B cell (primary cell): ENCODE measurements around the gene LRRC15. TPM values are rescaled to one million over a fixed set of nuclear protein-coding genes. Genes with fewer than 3 reads are reported as not detected.

Source experiments
- ATAC-seq: fragments of 200-7000 bp; cut with Tn5 transposase; one replicate; pipeline ENCODE4 v1.10.0; 2021; ENCODE audit warnings: low read depth, mild to moderate bottlenecking, moderate number of reproducible peaks, moderate library complexity
- CTCF ChIA-PET: fragments of 350-600 bp; sonication (Branson Sonifier 250); formaldehyde crosslinking; loops from one replicate; lab custom pipeline; 2021; ENCODE audit warnings: antibody characterized with exemption, inconsistent platforms; lab: Charles Lee
- POLR2A ChIA-PET: fragments of 350-600 bp; sonication (Branson Sonifier 250); formaldehyde crosslinking; loops from one replicate; lab custom pipeline; 2021; ENCODE audit warnings: antibody characterized with exemption; lab: Charles Lee
- DNase-seq: peaks from one replicate; pipeline ENCODE4 v3.0.0; 2013
- H2AFZ ChIP-seq: 2 replicates; pipeline ENCODE4 v1.6.1; 2012; ENCODE audit warnings: mild to moderate bottlenecking, low read depth, low read length; ENCODE audit not compliant: insufficient read depth, poor library complexity, severe bottlenecking
- H3K27ac ChIP-seq, 2 donors: 1 replicate in 1 of 2; 2 replicates in 1 of 2; pipeline ENCODE4 v1.5.1; 2012 to 2013; ENCODE audit warnings: low read length in 2 of 2, mild to moderate bottlenecking in 2 of 2, moderate library complexity in 1 of 2
- H3K27me3 ChIP-seq, 4 experiments: fragments of 200-600 bp in 1 of 4; sonication (generic) in 1 of 4; replicated peaks in 1 of 4; 1 replicate in 2 of 4; 2 replicates in 2 of 4; pipeline versions ENCODE4 v1.6.1 to v1.7.0; 2013 to 2016; ENCODE audit warnings: low read length in 3 of 4, mild to moderate bottlenecking in 2 of 4, mixed read lengths in 1 of 4, moderate library complexity in 1 of 4; ENCODE audit not compliant: insufficient read depth in 4 of 4, control insufficient read depth in 3 of 4; ENCODE audit errors: control extremely low read depth in 1 of 4
- H3K36me3 ChIP-seq, 2 experiments: replicated peaks in 1 of 2; 1 replicate in 1 of 2; 2 replicates in 1 of 2; pipeline versions ENCODE4 v1.6.1 to v1.7.1; 2013; ENCODE audit warnings: low read length in 1 of 2; ENCODE audit not compliant: insufficient read depth in 2 of 2, control insufficient read depth in 1 of 2; ENCODE audit errors: control extremely low read depth in 1 of 2, extremely low read depth in 1 of 2
- H3K4me1 ChIP-seq, 2 donors: fragments of 200-600 bp in 1 of 2; sonication (generic) in 1 of 2; 1 replicate in 1 of 2; 2 replicates in 1 of 2; pipeline versions ENCODE4 v1.5.1 to v1.6.1; 2013 to 2017; ENCODE audit warnings: low read length in 2 of 2; ENCODE audit not compliant: control insufficient read depth in 2 of 2, insufficient read depth in 2 of 2
- H3K4me2 ChIP-seq: replicated peaks from 2 replicates; pipeline ENCODE3; 2012; ENCODE audit warnings: mild to moderate bottlenecking, low read depth, low read length; ENCODE audit not compliant: poor library complexity, severe bottlenecking
- H3K4me3 ChIP-seq, 5 experiments: fragments of 200-600 bp in 1 of 5; sonication (generic) in 1 of 5; 1 replicate in 3 of 5; 2 replicates in 2 of 5; pipeline versions ENCODE4 v1.5.1 to v1.7.0; 2011 to 2016; ENCODE audit warnings: low read length in 4 of 5, mild to moderate bottlenecking in 4 of 5, low read depth in 2 of 5, control low read depth in 1 of 5, moderate library complexity in 1 of 5; ENCODE audit not compliant: insufficient read depth in 1 of 5; ENCODE audit errors: control extremely low read depth in 1 of 5, extremely low read depth in 1 of 5
- H3K79me2 ChIP-seq: fragments of 200-600 bp; sonication (generic); one replicate; pipeline ENCODE4 v1.6.0; 2016; ENCODE audit warnings: low read length; ENCODE audit not compliant: control insufficient read depth, insufficient read depth
- H3K9ac ChIP-seq: fragments of 200-600 bp; sonication (generic); 2 replicates; pipeline ENCODE4 v1.6.1; 2017; ENCODE audit warnings: mild to moderate bottlenecking, low read length, moderate library complexity
- H3K9me3 ChIP-seq, 3 donors: one replicate each; pipeline versions ENCODE4 v1.6.1 to v1.7.1; 2013; ENCODE audit warnings: low read length in 2 of 3; ENCODE audit not compliant: control insufficient read depth in 2 of 3, insufficient read depth in 1 of 3; ENCODE audit errors: control extremely low read depth in 1 of 3
- H4K20me1 ChIP-seq: 2 replicates; pipeline ENCODE4 v1.6.0; 2012; ENCODE audit warnings: mild to moderate bottlenecking, low read length; ENCODE audit not compliant: insufficient read depth, control insufficient read depth, poor library complexity, severe bottlenecking
- H3K27ac Mint-ChIP-seq: one replicate; pipeline ENCODE4 v1.8.0; 2021; ENCODE audit warnings: mixed read lengths
- H3K27me3 Mint-ChIP-seq: one replicate; pipeline ENCODE4 v1.8.0; 2021; ENCODE audit warnings: mixed read lengths
- H3K4me1 Mint-ChIP-seq: one replicate; pipeline ENCODE4 v1.8.0; 2021; ENCODE audit warnings: mixed read lengths
- H3K4me3 Mint-ChIP-seq: one replicate; pipeline ENCODE4 v1.8.0; 2021; ENCODE audit warnings: mixed read lengths
- H3K9me3 Mint-ChIP-seq: one replicate; pipeline ENCODE4 v1.8.0; 2022; ENCODE audit warnings: mixed read lengths; ENCODE audit not compliant: insufficient read depth
- CTCF ChIP-seq: fragments of 200-600 bp; IDR thresholded peaks from one replicate; pipeline ENCODE4 v1.8.0; 2022; ENCODE audit warnings: antibody characterized with exemption, mild to moderate bottlenecking
- EZH2 ChIP-seq: IDR thresholded peaks from 2 replicates; pipeline ENCODE4 v1.6.1; 2012; ENCODE audit warnings: borderline replicate concordance, low read depth, mild to moderate bottlenecking, moderate library complexity, low read length; ENCODE audit not compliant: insufficient read depth, poor library complexity, severe bottlenecking
- WGBS: methylation state at CpG from one replicate; pipeline ENCODE4 v1.1.5; 2013; ENCODE audit warnings: missing lambda C conversion rate; ENCODE audit not compliant: insufficient coverage; 5-methylcytosine and 5-hydroxymethylcytosine counted together
- intact Hi-C: fragments of 100-400 bp; cut with micrococcal nuclease; formaldehyde crosslinking; loops from one replicate; pipeline ENCODE4 v1.10.0; 2022
- polyA plus RNA-seq: library from polyadenylated mRNA; depleted of rRNA; stranded (reverse); fragments of >200 nt; gene quantifications from 2 replicates; pipeline ENCODE4 v1.2.3, GENCODE V29; 2012
- total RNA-seq, 2 donors: library from RNA; stranded (reverse); fragments of 120-200 nt in 1 of 2; gene quantifications; 1 replicate in 1 of 2; 2 replicates in 1 of 2; pipeline versions ENCODE4 v1.2.3 to v1.2.4, GENCODE V29; 2013 to 2022

LRRC15 gene
- total and polyA plus RNA-seq, 2 donors (not counting 1 experiment from before 2014, with no cell fraction given): not detected

- DNase-seq (no peak), ATAC-seq (no peak)
- H3K27ac Mint-ChIP-seq: no peak overlapping the region
- Histone ChIP-seq H3K4me2 (no peak overlapping the region), H3K4me3 (no peak overlapping the region), H3K79me2 (no peaks in the 10 kb centered on the region), H3K36me3 (no peaks in the 10 kb centered on the region), H3K27ac (no peak overlapping the region), H3K27me3 (peaks cover 0 to 4% (median 0%) of the 10 kb centered on the region in 4 experiments), H4K20me1 (no peaks in the 10 kb centered on the region), H3K9me3 (peaks cover 0 to 3% (median 0%) of the 10 kb centered on the region in 3 donors), H2AFZ (no peak overlapping the region), H3K4me1 (no peaks in the 10 kb centered on the region), H3K9ac (no peak overlapping the region)
- H3K4me1 Mint-ChIP-seq: no peaks in the 10 kb centered on the region
- H3K27me3 Mint-ChIP-seq: peaks cover 49% of the 10 kb centered on the region
- TF ChIP-seq EZH2 (no peak), CTCF (no peak)
- no peaks in the 10 kb centered on the region for H3K9me3 Mint-ChIP-seq
- POLR2A ChIA-PET: no interaction called here
- CTCF ChIA-PET: no interaction called here
- intact Hi-C loops: no loop called here
- 66% methylated on average over 6 of the region's 15 CpGs for WGBS
- no peak overlapping the region for H3K4me3 Mint-ChIP-seq
Measured at GRCh38 chr3:194375473-194376240, 6.1 kb upstream of the LRRC15 start.

DNA sequence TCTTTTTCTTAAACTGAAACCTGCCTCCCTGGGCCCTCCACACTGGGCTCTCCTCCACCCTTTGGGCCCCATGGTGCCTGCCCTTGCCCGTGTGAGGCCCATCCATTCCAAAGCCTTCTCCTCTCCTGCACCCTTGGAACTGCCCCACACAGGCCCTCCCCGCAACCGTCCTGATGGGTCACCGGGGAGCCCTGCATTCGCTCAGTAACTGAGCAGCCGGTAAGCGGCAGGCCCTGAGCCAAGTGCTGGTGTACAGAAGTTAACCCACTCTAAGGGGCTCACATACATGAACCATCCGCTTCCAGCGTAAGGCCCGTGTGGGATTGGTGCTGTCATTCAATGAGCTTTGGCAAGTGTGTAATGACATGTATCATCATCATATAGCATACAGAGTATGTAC is 5.4 kb upstream of the LRRC15 start:
- ChIA-PET POLR2A (no interaction called here), CTCF (no interaction called here)
- no peak overlapping the region for H3K4me3 Mint-ChIP-seq
- DNase-seq: no peak
- peaks cover 0 to 3% (median 0%) of the 10 kb centered on the region in 3 donors for H3K9me3 ChIP-seq
- no peak overlapping the region for H3K4me2 ChIP-seq
- H3K4me3 ChIP-seq: no peak overlapping the region
- H3K27me3 Mint-ChIP-seq: peaks cover 48% of the 10 kb centered on the region
- intact Hi-C loops: no loop called here
- no peaks in the 10 kb centered on the region for H3K4me1 Mint-ChIP-seq
- H3K79me2 ChIP-seq: no peaks in the 10 kb centered on the region
- ATAC-seq: no peak
- TF ChIP-seq EZH2 (no peak), CTCF (no peak)
- no peak overlapping the region for H3K27ac Mint-ChIP-seq
- WGBS: over 99% methylated on average over 7 of the region's 10 CpGs
- no peaks in the 10 kb centered on the region for H3K4me1 ChIP-seq
- no peaks in the 10 kb centered on the region for H4K20me1 ChIP-seq
- H3K27me3 ChIP-seq: peaks cover 0 to 9% (median 0%) of the 10 kb centered on the region in 4 experiments
- H3K36me3 ChIP-seq: no peaks in the 10 kb centered on the region
- no peak overlapping the region for H3K27ac ChIP-seq
- H2AFZ ChIP-seq: no peak overlapping the region
- H3K9ac ChIP-seq: no peak overlapping the region
- H3K9me3 Mint-ChIP-seq: no peaks in the 10 kb centered on the region
